GM12874 (cell line): ENCODE data around the gene KIF5A.

Source experiments
- CTCF ChIP-seq: IDR thresholded peaks from 2 replicates; pipeline ENCODE4 v1.5.1; 2011; ENCODE audit warnings: low read depth, mild to moderate bottlenecking, control low read depth, low read length, moderate library complexity; ENCODE audit not compliant: insufficient read depth

The KIF5A gene

GRCh38 chr12:57571926-57572762 is 22.3 kb downstream of the KIF5A start:
- no peak for TF ChIP-seq CTCF

GRCh38 chr12:57574795-57575194 is 25.0 kb downstream of the KIF5A start:
- TF ChIP-seq CTCF: no peak

GRCh38 chr12:57575771-57576612 is 26.1 kb downstream of the KIF5A start:
- TF ChIP-seq CTCF: no peak

GRCh38 chr12:57576613-57577160 is 26.8 kb downstream of the KIF5A start:
- no peak for TF ChIP-seq CTCF

- TF ChIP-seq CTCF: no peak
Measured at GRCh38 chr12:57577981-57578758, 28.3 kb downstream of the KIF5A start.

GRCh38 chr12:57579011-57579410 is 29.2 kb downstream of the KIF5A start:
- TF ChIP-seq CTCF: no peak
